Fibroblast of skin of right biceps (primary cell): ENCODE measurements around the gene CMTR2.
"Not testable (repeated sequence)": the region's sequence is repeated elsewhere in the genome, so short reads cannot be mapped to it uniquely, and the experiment has no call there.

Experiments
- DNase-seq: peaks from one replicate; pipeline ENCODE4 v3.0.0-alpha.2; 2013

The CMTR2 gene, protein sequence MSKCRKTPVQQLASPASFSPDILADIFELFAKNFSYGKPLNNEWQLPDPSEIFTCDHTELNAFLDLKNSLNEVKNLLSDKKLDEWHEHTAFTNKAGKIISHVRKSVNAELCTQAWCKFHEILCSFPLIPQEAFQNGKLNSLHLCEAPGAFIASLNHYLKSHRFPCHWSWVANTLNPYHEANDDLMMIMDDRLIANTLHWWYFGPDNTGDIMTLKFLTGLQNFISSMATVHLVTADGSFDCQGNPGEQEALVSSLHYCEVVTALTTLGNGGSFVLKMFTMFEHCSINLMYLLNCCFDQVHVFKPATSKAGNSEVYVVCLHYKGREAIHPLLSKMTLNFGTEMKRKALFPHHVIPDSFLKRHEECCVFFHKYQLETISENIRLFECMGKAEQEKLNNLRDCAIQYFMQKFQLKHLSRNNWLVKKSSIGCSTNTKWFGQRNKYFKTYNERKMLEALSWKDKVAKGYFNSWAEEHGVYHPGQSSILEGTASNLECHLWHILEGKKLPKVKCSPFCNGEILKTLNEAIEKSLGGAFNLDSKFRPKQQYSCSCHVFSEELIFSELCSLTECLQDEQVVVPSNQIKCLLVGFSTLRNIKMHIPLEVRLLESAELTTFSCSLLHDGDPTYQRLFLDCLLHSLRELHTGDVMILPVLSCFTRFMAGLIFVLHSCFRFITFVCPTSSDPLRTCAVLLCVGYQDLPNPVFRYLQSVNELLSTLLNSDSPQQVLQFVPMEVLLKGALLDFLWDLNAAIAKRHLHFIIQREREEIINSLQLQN

DNA sequence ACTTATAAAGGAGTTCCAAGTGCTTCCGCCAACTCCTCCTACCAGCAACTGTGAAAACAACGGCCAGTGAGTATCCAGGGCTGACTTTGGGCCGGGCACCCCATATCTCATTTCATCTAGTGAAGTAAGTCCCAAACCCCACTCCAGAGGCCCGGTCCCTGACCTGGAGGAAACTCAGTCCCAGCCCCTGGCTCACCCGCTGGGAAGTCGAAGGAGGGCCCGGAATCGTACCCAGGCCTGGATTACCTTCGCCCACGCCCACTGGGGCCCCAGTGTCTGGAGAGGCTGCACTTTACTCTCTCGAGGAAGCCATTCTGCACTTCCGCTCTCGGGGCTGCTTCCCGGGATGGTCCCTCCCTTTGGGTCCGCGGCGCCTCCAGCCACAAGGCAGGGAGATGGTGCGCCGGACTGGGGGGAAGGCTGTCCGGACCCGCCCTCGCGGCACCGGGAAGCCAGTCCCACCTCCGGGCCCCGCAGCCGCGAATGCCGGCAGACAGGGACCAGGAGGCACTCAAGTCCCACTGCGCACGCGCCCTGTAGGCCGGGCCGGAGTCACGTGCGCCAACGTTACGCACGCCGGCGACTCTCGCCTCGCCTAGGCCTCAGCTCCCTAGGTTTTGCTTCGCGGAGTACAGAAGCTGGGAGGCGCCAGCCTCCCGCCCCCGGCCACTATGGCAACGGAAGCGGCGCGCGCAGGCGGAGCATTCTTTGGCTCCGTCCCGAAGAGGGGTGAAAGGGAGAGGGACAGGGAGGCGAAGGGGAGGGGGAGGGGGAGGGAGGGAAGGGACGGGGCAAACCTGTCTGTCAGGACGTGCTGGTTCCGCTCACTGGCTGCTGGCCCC is at the start of gene CMTR2:
Gene CMTR2 (minus strand): TSS at position 513 of the 842 bp plus-strand sequence. CDS start 3,482 bp downstream, outside the sequence.
- DNase-seq = peak; percentile 97

DNA sequence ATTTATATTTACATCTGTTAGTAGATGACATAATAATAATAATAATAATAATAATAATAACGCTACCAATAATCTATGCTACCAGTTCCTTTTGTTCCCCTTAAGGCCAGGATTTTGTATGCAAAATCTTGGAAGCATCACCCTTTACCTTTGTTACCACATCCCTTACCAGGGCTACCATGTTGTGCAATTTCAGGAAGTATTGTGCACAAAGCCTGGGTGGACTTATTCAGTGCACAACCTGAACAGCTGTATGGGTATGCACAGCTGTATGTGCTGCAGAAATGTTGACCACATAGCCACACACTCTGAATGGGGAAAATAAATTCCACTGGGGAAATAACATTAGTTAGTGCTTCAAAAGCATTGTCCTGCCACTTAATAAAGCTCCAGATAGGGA is 49.4 kb upstream of the CMTR2 start:
- no peak for DNase-seq

DNA sequence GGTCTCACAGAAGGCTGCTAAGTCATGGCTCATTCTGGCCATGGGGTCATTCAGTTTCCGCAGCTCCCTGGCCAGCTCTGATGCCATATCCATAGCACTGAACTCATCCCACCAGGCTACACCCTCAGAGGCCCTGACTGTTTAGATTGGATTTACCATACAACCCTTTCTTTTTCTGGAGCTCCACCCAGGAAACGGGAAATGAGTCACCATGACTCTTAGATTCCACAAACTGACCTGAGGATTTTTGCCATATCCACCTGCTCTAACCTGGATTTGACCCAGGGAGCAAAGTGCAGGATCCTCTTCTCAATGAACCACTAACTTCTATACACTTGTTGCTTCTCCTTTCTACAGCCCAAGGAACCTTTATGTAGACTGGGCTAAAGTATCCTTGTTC is 49.0 kb upstream of the CMTR2 start:
- no peak for DNase-seq

DNA sequence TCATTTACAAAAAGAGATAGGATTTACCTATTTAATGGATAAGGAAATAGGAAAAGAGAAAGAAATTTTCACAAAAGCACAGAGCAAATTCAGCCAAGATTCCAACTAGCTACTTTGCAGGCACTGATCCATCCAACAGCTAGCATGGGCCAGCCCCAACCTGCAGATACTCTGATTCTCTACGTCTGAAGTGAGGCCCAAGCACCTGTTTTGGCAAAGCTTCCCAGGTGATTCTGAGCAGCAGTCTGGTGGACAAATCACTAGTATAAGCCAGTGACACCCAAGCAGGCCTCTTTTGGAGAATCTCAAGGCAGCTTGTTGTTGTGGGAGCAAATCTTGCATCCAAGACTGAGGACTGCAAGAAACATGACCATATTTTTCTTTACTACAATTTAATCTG is 48.4 kb upstream of the CMTR2 start:
- no peak for DNase-seq

DNA sequence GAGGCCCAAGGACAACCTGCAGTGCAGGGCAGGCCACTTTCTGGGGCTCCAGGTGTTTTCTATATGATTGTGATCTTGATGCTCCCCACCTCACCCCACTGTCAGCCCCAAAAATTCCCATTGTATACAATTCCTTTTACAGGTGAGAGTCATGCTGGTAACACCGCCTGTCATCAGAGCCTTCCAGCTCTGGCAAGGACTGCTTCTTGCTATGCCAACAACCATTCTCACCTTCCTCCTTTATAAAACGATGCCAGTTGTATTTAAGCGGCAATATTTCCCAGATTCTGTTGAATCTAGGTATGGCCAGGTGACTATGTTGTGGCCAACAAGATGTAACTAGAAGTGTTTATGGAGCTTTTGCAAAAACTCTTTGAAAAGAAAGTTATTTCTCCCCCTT is 38.9 kb upstream of the CMTR2 start:
- DNase-seq = no peak

DNA sequence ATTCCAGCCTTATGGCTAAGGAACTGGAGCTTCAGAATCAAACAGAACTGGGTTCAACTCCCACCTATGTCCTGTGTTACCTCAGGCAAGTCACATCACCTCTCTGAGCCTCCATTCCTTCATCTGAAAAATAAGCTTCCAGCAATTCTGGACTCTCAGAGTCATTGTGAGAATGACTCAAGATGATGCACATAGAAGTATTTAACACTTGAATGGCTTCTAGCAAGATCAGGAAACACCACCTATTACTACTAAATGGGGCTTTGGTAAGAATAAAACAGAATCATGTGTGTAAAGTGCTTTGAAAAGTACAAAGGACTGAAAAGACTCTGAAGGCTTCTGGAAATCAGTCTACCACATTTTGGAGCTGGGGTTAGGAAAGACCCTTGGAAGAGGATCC is 38.5 kb upstream of the CMTR2 start:
- no peak for DNase-seq

DNA sequence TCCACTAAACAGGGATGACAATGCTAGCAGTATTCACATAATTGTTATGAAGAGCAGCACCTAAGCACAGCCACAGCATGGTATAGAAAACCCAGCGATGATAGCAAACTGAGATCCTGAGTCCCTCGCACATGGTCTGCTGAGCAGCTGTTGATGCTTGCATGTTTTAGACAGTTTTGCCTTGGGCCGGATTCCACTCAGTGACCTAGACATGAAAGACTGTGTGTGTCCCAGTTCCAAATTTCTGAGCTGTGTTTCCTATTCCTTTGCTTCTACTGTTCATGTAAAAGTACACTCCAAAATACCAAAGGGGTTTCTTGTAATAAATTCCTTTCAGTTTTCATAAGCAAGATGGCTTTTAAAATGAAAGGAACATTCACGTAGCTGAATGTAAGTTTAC is 30.8 kb upstream of the CMTR2 start:
- DNase-seq = no peak

DNA sequence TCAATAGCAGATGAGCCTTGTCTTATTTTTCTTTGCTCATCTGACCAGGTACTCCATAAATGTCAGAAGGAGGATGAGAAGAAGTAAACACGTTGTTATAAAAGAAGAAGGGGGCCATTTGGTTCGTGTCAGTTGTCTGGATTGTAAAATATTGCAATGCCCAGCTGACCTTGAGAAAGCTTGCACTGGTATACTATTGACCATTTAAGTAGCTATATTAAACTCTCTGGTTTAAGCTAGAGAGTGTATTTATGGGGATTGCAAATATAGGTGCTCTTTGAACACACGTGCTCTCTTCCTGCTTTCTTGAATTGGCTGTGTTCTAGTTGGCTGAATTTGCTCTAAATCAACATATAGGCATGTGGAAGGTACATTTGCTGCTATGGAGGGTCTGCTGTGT is 26.1 kb upstream of the CMTR2 start:
- DNase-seq = no peak

DNA sequence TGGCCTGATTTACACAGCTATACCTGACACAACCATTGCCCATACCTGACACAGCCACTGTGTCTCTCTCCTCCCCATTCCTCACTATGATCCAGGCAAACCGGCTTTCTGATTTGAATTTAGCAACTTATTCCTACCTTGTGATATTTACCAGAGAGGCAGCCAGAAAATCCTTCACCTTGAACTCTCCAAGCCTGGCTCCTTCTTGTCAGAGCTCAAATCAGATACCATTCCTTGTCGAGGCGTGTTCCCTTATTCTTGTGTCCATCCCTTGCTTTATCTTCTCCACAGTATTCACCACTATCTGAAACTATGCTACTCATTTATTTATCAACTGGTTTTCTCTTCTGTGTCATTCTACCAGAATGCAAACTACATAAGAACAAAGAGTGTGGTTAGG is 24.4 kb upstream of the CMTR2 start:
- DNase-seq = not testable (repeated sequence)

DNA sequence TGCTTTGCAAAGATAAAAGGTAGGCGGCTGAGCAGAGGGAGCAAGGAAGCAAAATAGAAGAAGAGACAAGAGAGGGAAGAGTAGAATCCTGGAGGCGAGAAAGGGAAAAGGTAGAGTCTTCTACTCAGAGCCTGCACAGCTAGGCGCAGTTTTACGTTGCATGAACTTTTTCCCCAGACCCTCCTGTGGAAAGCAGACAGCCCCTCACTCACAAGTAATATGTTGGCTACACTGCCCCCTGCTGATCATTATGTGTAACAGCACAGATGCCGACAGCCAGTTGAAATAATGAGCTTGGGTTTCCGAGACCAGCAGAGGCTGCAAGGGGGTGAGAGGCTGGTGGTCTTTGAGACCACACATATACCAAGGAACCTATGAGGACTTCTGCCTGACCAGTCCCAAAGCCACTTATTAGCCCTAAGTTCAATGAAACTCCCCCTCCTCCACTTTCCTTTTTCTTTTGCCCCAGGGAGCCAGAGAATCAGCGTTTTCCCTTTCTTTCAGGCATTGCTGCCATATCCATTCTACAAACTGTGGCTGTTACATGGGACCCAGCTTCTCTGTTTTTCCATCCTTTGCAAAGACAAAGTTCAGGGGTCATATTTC is 22.5 kb upstream of the CMTR2 start:
- DNase-seq = peak; percentile 16

DNA sequence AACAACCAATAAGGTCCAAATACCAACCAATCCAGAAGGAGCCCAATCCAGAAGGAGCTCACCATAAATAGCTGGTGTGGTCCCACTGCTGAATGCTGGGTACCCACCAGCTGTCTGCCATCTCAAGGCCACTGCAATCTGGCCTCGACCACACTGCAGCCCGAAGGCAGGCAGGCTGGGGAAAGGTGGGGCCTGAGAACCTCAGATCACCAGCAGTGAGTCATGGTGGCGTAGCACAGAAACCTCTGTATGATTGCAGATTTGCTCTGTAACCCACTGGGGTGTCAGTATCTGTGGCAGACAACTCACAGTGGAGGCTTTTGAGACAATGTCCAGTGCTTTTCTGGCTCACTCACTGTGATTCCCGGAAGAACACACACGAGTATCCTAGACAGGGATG is 14.7 kb upstream of the CMTR2 start:
- DNase-seq = no peak

DNA sequence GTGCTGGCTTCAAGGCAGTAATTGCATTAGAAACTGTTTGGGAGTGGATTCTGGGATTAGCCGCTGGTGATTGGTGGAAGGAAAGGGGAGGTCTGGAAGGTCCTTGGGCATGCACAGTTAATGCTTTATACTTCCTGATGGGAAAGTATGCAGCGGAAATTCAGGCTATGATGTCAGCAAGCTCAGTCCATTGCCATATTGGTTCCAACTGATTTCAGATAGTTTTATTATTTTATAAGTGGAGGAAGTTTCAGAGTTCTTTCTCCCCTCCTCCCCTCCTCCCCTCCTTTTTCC is 8.1 kb upstream of the CMTR2 start:
- no peak for DNase-seq

DNA sequence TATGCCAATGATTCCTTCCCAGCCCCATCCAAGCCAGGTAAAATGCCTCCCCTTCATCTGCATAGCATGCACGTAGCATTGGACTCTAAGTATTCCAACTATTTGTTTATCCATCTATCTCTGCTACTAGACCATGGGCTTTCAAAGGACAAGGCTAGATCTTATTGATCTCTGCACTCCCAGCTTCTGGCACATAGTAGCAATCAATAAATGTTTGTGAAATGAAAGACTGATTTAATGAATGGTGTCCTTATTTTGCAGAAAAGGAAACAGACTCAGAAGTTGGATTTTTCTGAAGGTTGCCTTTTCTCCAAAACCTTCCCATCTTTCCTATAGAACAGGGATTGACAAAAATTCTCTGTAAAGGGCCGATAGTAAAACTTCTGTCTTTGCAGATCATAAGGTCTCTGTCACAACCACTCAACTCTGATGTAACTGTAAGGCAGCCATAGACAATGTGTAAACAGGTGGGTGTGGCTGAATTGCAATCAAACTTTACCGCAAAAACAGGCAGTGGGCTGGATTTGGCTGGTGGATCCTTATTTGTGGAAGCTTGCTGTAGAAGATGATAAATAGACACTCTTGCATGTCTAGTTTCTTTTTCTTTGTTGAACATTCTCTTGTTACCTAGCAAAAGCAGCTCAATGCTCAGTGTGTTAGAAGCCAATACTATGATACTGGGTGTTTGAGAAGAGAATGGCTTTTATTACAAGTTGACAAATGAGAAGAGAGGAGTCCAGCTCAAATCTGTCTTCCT is 7.6 kb upstream of the CMTR2 start:
- no peak for DNase-seq

DNA sequence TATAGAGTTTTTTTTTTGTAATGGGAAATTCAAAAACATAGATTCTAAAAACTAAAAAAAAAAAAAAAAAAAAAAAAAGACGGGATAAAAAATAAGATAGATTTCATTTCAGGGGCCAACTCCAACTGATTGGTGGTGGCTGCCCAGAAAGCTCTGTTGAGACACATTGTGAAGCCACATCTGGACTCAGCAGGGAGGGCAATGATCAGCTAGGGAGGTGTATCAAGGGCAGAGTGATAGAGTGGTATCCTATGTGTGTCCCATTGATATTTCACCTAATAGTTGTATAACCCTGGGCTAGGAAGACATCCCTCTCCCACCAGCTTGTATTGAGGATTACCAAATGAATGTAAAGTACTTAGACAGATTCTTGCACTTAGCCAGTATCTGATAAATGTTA is 6.7 kb upstream of the CMTR2 start:
- no peak for DNase-seq

DNA sequence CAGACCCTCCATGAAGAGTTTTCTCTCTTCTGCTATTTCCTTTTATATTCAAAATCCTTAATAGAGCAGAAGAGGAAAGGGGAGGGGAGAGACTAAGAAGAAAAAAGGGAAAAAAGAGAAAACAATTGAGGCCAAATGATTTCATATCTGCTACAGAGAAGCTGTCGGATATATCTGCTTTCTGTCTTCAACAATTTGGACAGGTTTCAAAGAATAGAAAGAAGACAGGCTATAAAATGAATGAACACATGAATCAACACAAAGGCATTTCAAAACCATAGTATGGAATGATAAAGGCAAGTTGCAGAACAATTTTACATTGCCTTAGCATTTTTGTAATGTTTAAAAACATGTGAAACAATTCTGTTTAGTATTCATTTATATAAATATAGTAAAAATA is 4.7 kb upstream of the CMTR2 start:
- peak; percentile 27 for DNase-seq

DNA sequence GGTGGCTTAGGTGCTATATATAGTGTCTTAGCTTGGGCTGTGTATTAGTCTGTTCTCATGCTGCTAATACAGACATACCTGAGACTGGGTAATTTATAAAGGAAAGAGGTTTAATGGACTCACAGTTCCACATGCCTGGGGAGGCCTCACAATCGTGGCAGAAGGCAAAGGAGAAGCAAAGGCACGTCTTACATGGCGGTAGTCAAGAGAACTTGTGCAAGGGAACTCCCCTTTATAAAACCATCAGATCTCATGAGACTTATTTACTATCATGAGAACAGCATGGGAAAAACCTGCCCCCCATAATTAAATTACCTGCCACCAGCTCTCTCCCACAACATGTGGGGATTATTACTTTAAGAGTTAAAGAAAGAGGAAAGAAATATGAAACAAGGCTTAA is 2.9 kb upstream of the CMTR2 start:
- not testable (repeated sequence) for DNase-seq

DNA sequence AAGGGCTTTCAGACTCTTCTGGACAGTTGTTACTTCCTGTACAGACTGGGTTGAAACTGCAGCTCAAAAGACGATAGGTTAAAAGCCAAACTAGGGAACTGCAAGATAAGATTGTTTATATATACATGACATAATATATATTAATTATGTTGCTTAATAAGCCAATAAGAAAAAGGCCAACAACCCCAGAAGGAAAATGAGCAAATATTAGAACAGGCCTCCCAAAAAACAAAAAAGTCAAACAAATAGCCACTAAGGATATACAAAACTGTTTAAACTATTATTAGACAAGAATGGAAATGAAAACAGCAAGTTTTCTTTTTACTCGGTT is 495 bp upstream of the CMTR2 start:
- no peak for DNase-seq

DNA sequence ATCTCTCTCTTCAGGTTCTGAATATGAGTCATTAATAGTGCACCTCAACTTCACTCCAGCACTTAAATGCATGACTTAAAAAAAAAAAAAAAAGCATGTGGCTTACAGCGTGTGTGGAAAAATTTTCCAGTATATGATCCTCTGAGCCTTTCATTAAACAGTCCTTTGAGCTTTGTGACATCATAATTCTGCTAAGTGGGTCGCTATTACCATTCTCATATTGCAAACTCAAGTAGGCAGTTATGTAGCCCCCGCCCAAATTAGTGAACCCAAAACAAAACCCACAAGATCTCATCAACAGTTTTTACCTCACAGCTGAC is 672 bp downstream of the CMTR2 start:
- DNase-seq = no peak

DNA sequence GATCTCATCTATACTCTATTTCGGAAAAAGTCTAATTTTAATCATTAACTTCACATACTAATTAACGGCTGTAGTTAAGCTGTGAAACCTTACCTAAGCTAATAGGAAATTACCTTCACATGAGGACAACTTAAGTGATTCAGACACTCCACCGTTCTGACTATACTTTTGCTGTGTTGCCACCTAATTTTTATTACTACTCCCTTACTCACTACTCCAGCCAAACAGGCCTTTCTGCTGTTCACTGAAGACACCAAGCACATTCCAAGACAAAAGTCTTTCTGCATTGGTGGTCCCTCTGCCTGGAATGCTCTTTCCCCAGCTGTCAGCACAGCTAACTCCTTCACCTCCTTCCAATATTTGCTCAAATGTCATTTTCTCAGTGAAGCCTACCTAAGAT is 1.3 kb downstream of the CMTR2 start:
- peak; percentile 7 for DNase-seq

DNA sequence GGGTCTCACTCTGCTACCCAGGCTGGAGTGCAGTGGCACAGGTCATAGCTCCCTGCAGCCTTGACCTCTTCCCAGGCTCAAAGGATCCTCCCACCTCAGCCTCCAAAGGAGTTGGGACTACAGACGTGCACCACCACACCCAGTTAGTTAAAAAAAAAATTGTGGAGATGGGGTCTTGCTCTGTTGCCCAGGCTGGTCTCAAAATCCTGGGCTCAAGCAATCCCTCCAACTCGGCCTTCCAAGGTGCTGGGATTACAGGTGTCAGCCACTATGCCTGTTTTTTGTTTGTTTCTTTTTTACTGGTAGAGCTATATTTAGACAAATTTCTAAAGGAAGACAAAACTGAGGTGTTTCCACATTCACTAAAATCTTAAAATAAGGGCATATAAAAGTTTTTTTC is 1.7 kb downstream of the CMTR2 start:
- no peak for DNase-seq

DNA sequence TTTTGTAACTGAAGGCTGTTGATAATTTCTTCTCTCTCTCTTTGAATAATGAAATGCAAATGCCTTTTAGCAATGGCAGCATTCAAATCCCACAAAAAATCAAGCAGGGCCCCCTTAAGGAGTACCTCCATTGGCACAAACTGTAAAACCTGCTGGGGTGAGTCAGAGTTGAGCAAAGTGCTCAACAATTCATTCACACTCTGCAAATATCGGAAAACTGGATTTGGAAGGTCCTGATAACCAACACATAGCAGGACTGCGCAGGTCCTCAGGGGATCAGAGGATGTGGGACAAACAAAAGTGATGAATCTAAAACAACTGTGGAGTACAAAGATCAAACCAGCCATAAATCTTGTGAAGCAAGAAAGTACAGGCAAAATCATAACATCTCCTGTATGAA is 5.6 kb downstream of the CMTR2 start:
- DNase-seq = no peak

DNA sequence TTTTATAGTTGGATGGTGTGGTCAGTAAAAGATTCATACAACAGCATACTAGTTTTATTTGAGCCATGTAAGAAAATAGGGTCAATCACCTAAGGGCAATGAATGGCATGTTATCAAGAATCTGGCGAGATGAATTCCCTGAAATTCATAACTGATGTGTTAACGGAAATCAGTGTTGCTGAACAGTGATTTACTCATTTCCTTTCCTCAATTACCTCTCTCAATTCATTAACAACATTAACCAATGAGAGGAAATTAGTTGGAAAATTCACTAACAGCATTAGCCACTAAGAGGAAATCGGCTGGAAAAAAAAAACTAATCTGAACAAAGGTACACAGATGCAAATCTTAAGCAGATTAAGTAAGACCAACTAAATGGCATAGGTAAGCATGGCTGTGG is 6.3 kb downstream of the CMTR2 start:
- no peak for DNase-seq
